ENCODE measurements around the gene LIMD2. TPM values are rescaled to one million over a fixed set of nuclear protein-coding genes. Genes with fewer than 3 reads are reported as not detected.

LIMD2 gene
- total RNA-seq, 1 experiment from 2014 or later = 8.0 TPM

GRCh38 chr17:63706336-63707082 is 6.6 kb upstream of the LIMD2 start:
- CTCF ChIA-PET = no interaction called here
- H3K36me3 Mint-ChIP-seq (ENCODE audit: insufficient read depth, unreplicated experiment) = no peaks in the 10 kb centered on the region

DNA sequence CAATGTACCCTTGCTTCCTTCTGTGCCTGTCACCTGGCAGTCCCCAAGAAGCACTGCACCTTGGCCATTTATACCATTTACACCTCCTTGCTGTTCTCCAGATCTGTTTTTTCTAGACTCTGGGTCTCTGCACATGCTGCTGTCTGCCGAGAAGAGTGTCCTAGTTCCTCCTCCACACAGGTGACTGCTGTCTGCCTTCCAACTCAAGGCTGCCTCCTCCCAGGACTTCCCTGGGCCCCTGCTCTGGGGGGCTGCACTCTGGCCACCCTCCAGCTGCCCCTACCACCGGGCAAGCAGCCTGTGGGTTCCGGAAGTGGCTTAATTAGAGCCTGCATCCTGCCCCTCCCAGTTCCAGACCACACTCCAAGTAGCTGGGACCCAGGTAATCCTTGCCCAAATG is 5.7 kb upstream of the LIMD2 start:
- TF ChIP-seq, protein P1, sequence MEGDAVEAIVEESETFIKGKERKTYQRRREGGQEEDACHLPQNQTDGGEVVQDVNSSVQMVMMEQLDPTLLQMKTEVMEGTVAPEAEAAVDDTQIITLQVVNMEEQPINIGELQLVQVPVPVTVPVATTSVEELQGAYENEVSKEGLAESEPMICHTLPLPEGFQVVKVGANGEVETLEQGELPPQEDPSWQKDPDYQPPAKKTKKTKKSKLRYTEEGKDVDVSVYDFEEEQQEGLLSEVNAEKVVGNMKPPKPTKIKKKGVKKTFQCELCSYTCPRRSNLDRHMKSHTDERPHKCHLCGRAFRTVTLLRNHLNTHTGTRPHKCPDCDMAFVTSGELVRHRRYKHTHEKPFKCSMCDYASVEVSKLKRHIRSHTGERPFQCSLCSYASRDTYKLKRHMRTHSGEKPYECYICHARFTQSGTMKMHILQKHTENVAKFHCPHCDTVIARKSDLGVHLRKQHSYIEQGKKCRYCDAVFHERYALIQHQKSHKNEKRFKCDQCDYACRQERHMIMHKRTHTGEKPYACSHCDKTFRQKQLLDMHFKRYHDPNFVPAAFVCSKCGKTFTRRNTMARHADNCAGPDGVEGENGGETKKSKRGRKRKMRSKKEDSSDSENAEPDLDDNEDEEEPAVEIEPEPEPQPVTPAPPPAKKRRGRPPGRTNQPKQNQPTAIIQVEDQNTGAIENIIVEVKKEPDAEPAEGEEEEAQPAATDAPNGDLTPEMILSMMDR (IDR thresholded peaks at IDR 0.05; ENCODE audit: unreplicated experiment) = no peak
- Mint-ChIP-seq H3K4me1 (ENCODE audit: low read depth, unreplicated experiment) (no peaks in the 10 kb centered on the region), H3K4me3 (ENCODE audit: low read depth, unreplicated experiment) (no peak overlapping the region), H3K9me3 (ENCODE audit: low read depth, unreplicated experiment) (no peaks in the 10 kb centered on the region), H3K27me3 (ENCODE audit: unreplicated experiment) (no peaks in the 10 kb centered on the region), H3K27ac (ENCODE audit: unreplicated experiment) (no peak overlapping the region), H3K36me3 (ENCODE audit: insufficient read depth, unreplicated experiment) (no peaks in the 10 kb centered on the region)
- intact Hi-C loops (cut with micrococcal nuclease; ENCODE audit: unreplicated experiment) = no loop called here
- DNase-seq = no peak
- CTCF ChIA-PET = no interaction called here
- no TSS peak for BruUV-seq (replicated peaks)

More at GRCh38 chr17:63706336-63707082, 6.6 kb upstream of the LIMD2 start:
- no TSS peak for BruUV-seq (replicated peaks)
- no peak for DNase-seq
- Mint-ChIP-seq H3K4me3 (ENCODE audit: low read depth, unreplicated experiment) (no peak overlapping the region), H3K4me1 (ENCODE audit: low read depth, unreplicated experiment) (no peaks in the 10 kb centered on the region), H3K9me3 (ENCODE audit: low read depth, unreplicated experiment) (no peaks in the 10 kb centered on the region), H3K27me3 (ENCODE audit: unreplicated experiment) (no peaks in the 10 kb centered on the region), H3K27ac (ENCODE audit: unreplicated experiment) (no peak overlapping the region)
- intact Hi-C loops (cut with micrococcal nuclease; ENCODE audit: unreplicated experiment) = no loop called here
- TF ChIP-seq, protein P1 (IDR thresholded peaks at IDR 0.05; ENCODE audit: unreplicated experiment) = no peak

DNA sequence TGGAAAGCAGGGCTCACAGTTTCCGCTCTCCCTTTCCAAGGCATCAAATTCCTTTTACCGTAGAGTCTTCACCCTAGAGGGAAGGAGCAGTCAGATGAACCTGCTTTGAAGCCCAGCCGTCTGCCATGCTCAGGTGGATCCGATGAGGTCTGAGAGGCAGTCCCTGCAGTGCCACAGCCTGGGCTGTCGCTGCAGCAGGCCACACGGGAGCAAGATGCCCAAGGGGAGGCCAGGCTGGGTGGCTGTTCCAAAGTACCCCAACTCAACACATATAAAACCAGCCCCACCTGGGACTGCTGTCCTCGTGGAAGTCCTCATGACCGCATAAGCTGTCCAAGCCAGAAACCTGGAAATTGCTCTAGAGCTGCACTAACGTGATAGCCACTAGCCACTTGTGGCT is 4.9 kb upstream of the LIMD2 start:
- intact Hi-C loops (cut with micrococcal nuclease; ENCODE audit: unreplicated experiment) = no loop called here
- no peak for DNase-seq
- Mint-ChIP-seq H3K27me3 (ENCODE audit: unreplicated experiment) (no peaks in the 10 kb centered on the region), H3K27ac (ENCODE audit: unreplicated experiment) (no peak overlapping the region), H3K36me3 (ENCODE audit: insufficient read depth, unreplicated experiment) (no peaks in the 10 kb centered on the region), H3K9me3 (ENCODE audit: low read depth, unreplicated experiment) (no peaks in the 10 kb centered on the region), H3K4me1 (ENCODE audit: low read depth, unreplicated experiment) (no peaks in the 10 kb centered on the region), H3K4me3 (ENCODE audit: low read depth, unreplicated experiment) (no peak overlapping the region)
- CTCF ChIA-PET = no interaction called here
- TF ChIP-seq, protein P1 (IDR thresholded peaks at IDR 0.05; ENCODE audit: unreplicated experiment) = no peak
- no TSS peak for BruUV-seq (replicated peaks)

GRCh38 chr17:63704259-63704576 is 4.3 kb upstream of the LIMD2 start:
- no TSS peak for BruUV-seq (replicated peaks)
- peaks cover 2% of the 10 kb centered on the region for H3K36me3 Mint-ChIP-seq (ENCODE audit: insufficient read depth, unreplicated experiment)
- no peaks in the 10 kb centered on the region for H3K27me3 Mint-ChIP-seq (ENCODE audit: unreplicated experiment)
- TF ChIP-seq, protein P1 (IDR thresholded peaks at IDR 0.05; ENCODE audit: unreplicated experiment) = no peak
- CTCF ChIA-PET = no interaction called here
- no peaks in the 10 kb centered on the region for H3K9me3 Mint-ChIP-seq (ENCODE audit: low read depth, unreplicated experiment)
- no peak for DNase-seq
- H3K4me3 Mint-ChIP-seq (ENCODE audit: low read depth, unreplicated experiment) = no peak overlapping the region
- H3K27ac Mint-ChIP-seq (ENCODE audit: unreplicated experiment) = no peak overlapping the region
- intact Hi-C loops (cut with micrococcal nuclease; ENCODE audit: unreplicated experiment) = no loop called here
- H3K4me1 Mint-ChIP-seq (ENCODE audit: low read depth, unreplicated experiment) = no peaks in the 10 kb centered on the region

Measured in Calu3 (cell line).